K562 (cell line): ENCODE measurements around the gene DDIT3. TPM values are rescaled to one million over a fixed set of nuclear protein-coding genes. Genes with fewer than 3 reads are reported as not detected.

ENCODE experiments used
- ARNT ChIP-seq, 2 experiments: fragments of 450-650 bp; IDR thresholded peaks; 2 replicates each; pipeline ENCODE4 v1.6.1; 2016; ENCODE audit warnings: mild to moderate bottlenecking in 1 of 2
- ATF1 ChIP-seq, 2 experiments: fragments of 450-650 bp in 1 of 2; IDR thresholded peaks; 2 replicates each; pipeline ENCODE4 v1.6.1; 2016; ENCODE audit warnings: missing compliant biosample characterization in 1 of 2, missing genetic modification characterization in 1 of 2
- CTBP1 ChIP-seq: fragments of 450-650 bp; IDR thresholded peaks from 2 replicates; pipeline ENCODE4 v1.6.1; 2016; ENCODE audit warnings: borderline replicate concordance
- DDX20 ChIP-seq: fragments of 450-650 bp; IDR thresholded peaks from 2 replicates; pipeline ENCODE4 v1.6.1; 2016; ENCODE audit warnings: missing genetic modification characterization, low read depth, mild to moderate bottlenecking, missing compliant biosample characterization, moderate library complexity
- DIDO1 ChIP-seq: fragments of 450-650 bp; IDR thresholded peaks from 2 replicates; pipeline ENCODE4 v1.6.1; 2016; ENCODE audit warnings: low read depth, missing biosample characterization, missing genetic modification characterization
- FIP1L1 ChIP-seq: fragments of 200-400 bp; formaldehyde crosslinking; IDR thresholded peaks from 2 replicates; pipeline ENCODE4 v1.6.1; 2018; ENCODE audit warnings: mild to moderate bottlenecking, low read depth, low read length; ENCODE audit not compliant: poor library complexity, severe bottlenecking
- FOXM1 ChIP-seq, 2 experiments: fragments of 450-650 bp in 1 of 2; sonication (generic) in 1 of 2; formaldehyde crosslinking in 1 of 2; IDR thresholded peaks; 2 replicates each; pipeline versions ENCODE4 v1.6.1 to v1.9.0; 2017 to 2022; ENCODE audit warnings: low read depth in 2 of 2, mild to moderate bottlenecking in 2 of 2, missing genetic modification reagents in 1 of 2, moderate library complexity in 1 of 2
- HSF4 ChIP-seq: fragments of 250-450 bp; sonication (Bioruptor Pico); IDR thresholded peaks from 2 replicates; pipeline ENCODE4 v2.1.2; 2022; ENCODE audit warnings: mild to moderate bottlenecking, moderate library complexity, borderline replicate concordance
- MBD2 ChIP-seq: sonication (generic); IDR thresholded peaks from 2 replicates; pipeline ENCODE4 v1.6.1; 2016; ENCODE audit warnings: low read depth, borderline replicate concordance
- NR2C2 ChIP-seq, 2 experiments: fragments of 200-800 bp in 1 of 2; sonication (Bioruptor generic) in 1 of 2; sonication (generic) in 1 of 2; formaldehyde crosslinking in 1 of 2; IDR thresholded peaks; 2 replicates each; pipeline versions ENCODE4 v1.6.1 to v1.8.0; 2016 to 2022; ENCODE audit warnings: mild to moderate bottlenecking in 1 of 2, missing compliant biosample characterization in 1 of 2, missing genetic modification characterization in 1 of 2, missing genetic modification reagents in 1 of 2
- PCBP1 ChIP-seq: fragments of 200-400 bp; formaldehyde crosslinking; IDR thresholded peaks from 2 replicates; pipeline ENCODE4 v1.6.1; 2018; ENCODE audit warnings: mild to moderate bottlenecking, low read depth, low read length; ENCODE audit not compliant: poor library complexity, severe bottlenecking
- PHF20 ChIP-seq: fragments of 450-650 bp; IDR thresholded peaks from 2 replicates; pipeline ENCODE4 v1.6.1; 2018; ENCODE audit not compliant: partially characterized antibody
- PHF21A ChIP-seq: fragments of 450-650 bp; IDR thresholded peaks from 2 replicates; pipeline ENCODE4 v1.6.1; 2017; ENCODE audit warnings: low read depth, borderline replicate concordance
- PML ChIP-seq: IDR thresholded peaks from 2 replicates; pipeline ENCODE4 v1.6.1; 2012; ENCODE audit warnings: low read length, inconsistent platforms
- RFX1 ChIP-seq: fragments of 450-650 bp; IDR thresholded peaks from 2 replicates; pipeline ENCODE4 v1.6.1; 2016; ENCODE audit warnings: mild to moderate bottlenecking, moderate library complexity
- RNF2 ChIP-seq: sonication (generic); IDR thresholded peaks from 2 replicates; pipeline ENCODE4 v1.6.1; 2016
- SMARCA5 ChIP-seq: fragments of 450-650 bp; IDR thresholded peaks from 2 replicates; pipeline ENCODE4 v1.6.1; 2016
- SNRNP70 ChIP-seq: fragments of 200-400 bp; formaldehyde crosslinking; optimal IDR thresholded peaks from 2 replicates; pipeline ENCODE3; 2017; ENCODE audit warnings: low read depth, low read length
- SP1 ChIP-seq: sonication (generic); formaldehyde crosslinking; IDR thresholded peaks from 2 replicates; pipeline ENCODE4 v1.8.1; 2022; ENCODE audit warnings: mild to moderate bottlenecking, missing genetic modification reagents
- TSHZ1 ChIP-seq: fragments of 250-450 bp; sonication (Bioruptor Pico); IDR thresholded peaks from 2 replicates; pipeline ENCODE4 v1.4.0; 2020; ENCODE audit warnings: mild to moderate bottlenecking, moderate library complexity
- U2AF1 ChIP-seq: fragments of 200-400 bp; formaldehyde crosslinking; optimal IDR thresholded peaks from 2 replicates; pipeline ENCODE3; 2017; ENCODE audit warnings: mild to moderate bottlenecking, low read depth, low read length, moderate library complexity
- ZBTB2 ChIP-seq: fragments of 450-650 bp; IDR thresholded peaks from 2 replicates; pipeline ENCODE4 v1.6.1; 2016; ENCODE audit warnings: antibody characterized with exemption
- ZEB2 ChIP-seq: fragments of 450-650 bp; IDR thresholded peaks from 2 replicates; pipeline ENCODE4 v1.6.1; 2016
- ZNF408 ChIP-seq: fragments of 250-450 bp; sonication (Bioruptor Pico); IDR thresholded peaks from 2 replicates; pipeline ENCODE4 v1.4.0; 2020; ENCODE audit warnings: low read depth, mild to moderate bottlenecking, moderate library complexity
- ZNF445 ChIP-seq: fragments of 250-450 bp; sonication (Bioruptor Pico); IDR thresholded peaks from 2 replicates; pipeline ENCODE4 v1.4.0; 2020; ENCODE audit warnings: low read depth, mild to moderate bottlenecking, moderate library complexity
- ZNF589 ChIP-seq: fragments of 200-800 bp; sonication (Bioruptor generic); IDR thresholded peaks from 2 replicates; pipeline ENCODE4 v1.6.1; 2016; ENCODE audit warnings: low read depth, missing genetic modification characterization, missing compliant biosample characterization
- polyA plus RNA-seq, 8 experiments: library from polyadenylated mRNA; depleted of rRNA in 4 of 8; stranded (reverse) in 5 of 8; unstranded in 3 of 8; fragments of >200 nt; fragmentation: Nextera tagmentation in 2 of 8; fragmentation: Illumina TruSeq in 1 of 8; extraction: Ambion mirVana in 2 of 8; extraction: Trizol in 1 of 8; gene quantifications; 2 replicates each; pipeline versions ENCODE4 v1.2.1 to v1.2.3, GENCODE V29; 2011 to 2014; ENCODE audit warnings: inconsistent platforms in 1 of 8, missing spikeins in 1 of 8
- total RNA-seq, 7 experiments: library from RNA; depleted of rRNA in 6 of 7; stranded (reverse); fragments of >200 nt in 6 of 7; fragmentation: Illumina TruSeq in 2 of 7; extraction: Trizol in 2 of 7; gene quantifications; 2 replicates each; pipeline versions ENCODE4 v1.2.1 to v1.2.3, GENCODE V29; 2011 to 2021; ENCODE audit warnings: low replicate concordance in 1 of 7

The DDIT3 gene
- total and polyA plus RNA-seq, 9 of the 15 experiments (the other 6 are each of a cell fraction or from before 2014, with no cell fraction given), result 59.1 to 272 (median 89.9) TPM

GRCh38 chr12:57549909-57550640 lies 29.8 kb upstream of the DDIT3 start, which contains the start of gene KIF5A (continued):
- no peak for TF ChIP-seq U2AF1
- TF ChIP-seq TSHZ1 (CRISPR knock-in tag), result no peak
- no peak for TF ChIP-seq ZNF408 (CRISPR knock-in tag)
- TF ChIP-seq ZNF589 (CRISPR knock-in tag), result no peak
- TF ChIP-seq PML, result no peak
- TF ChIP-seq CTBP1, result peak; percentile 84
- TF ChIP-seq SP1 (CRISPR knock-in tag), result peak; percentile 30; the same call in 1 of the 2 replicates
- no peak for TF ChIP-seq MBD2
- no peak for TF ChIP-seq ZBTB2
- no peak for TF ChIP-seq DIDO1 (tag)
- no peak for TF ChIP-seq FOXM1 (IDR thresholded peaks at IDR 0.05; ENCODE audit: low read depth)
- TF ChIP-seq FOXM1 (CRISPR knock-in tag; IDR thresholded peaks at IDR 0.05; ENCODE audit: low read depth), result no peak
- peak; percentile 72 for TF ChIP-seq PCBP1
- TF ChIP-seq DDX20 (tag), result no peak
- TF ChIP-seq FIP1L1, result no peak
- no peak for TF ChIP-seq SNRNP70
- no peak for TF ChIP-seq SMARCA5
- peak; percentile 46 for TF ChIP-seq PHF20
- TF ChIP-seq NR2C2 (CRISPR knock-in tag; IDR thresholded peaks at IDR 0.05), result no peak
- TF ChIP-seq NR2C2 (tag; IDR thresholded peaks at IDR 0.05), result no peak
- no peak for TF ChIP-seq PHF21A
- no peak for TF ChIP-seq ATF1 (CRISPR knock-in tag; IDR thresholded peaks at IDR 0.05)
- no peak for TF ChIP-seq ATF1 (tag; IDR thresholded peaks at IDR 0.05)
- TF ChIP-seq ARNT (IDR thresholded peaks at IDR 0.05), result no peak
- no peak for TF ChIP-seq RNF2
- no peak for TF ChIP-seq HSF4 (CRISPR knock-in tag)
- TF ChIP-seq ZEB2, result no peak
- no peak for TF ChIP-seq ZNF445 (CRISPR knock-in tag)
- TF ChIP-seq RFX1, result no peak
